OCI-LY7 (cell line): ENCODE measurements around the gene FAM168B. TPM values are rescaled to one million over a fixed set of nuclear protein-coding genes. Genes with fewer than 3 reads are reported as not detected.

Experiments
- BruUV-seq: library from RNA; stranded (reverse); fragments of 400-500 nt; replicated peaks from 2 replicates; lab custom pipeline; 2021; lab: Mats Ljungman, UMichigan
- CTCF ChIA-PET: fragments of 300-600 bp; sonication (Branson Sonifier 250); formaldehyde crosslinking; loops from one replicate; lab custom pipeline; 2022; ENCODE audit warnings: antibody characterized with exemption; ENCODE audit not compliant: unreplicated experiment; lab: Charles Lee
- POLR2A ChIA-PET: fragments of 300-600 bp; sonication (Branson Sonifier 250); formaldehyde crosslinking; loops from one replicate; lab custom pipeline; 2022; ENCODE audit warnings: antibody characterized with exemption; lab: Charles Lee
- DNase-seq: peaks from one replicate; pipeline ENCODE4 v3.0.0-alpha.2; 2015; ENCODE audit warnings: low spot score
- H2AFZ ChIP-seq: fragments of 200-600 bp; sonication (generic), shearing (Covaris generic); 2 replicates; pipeline ENCODE4 v1.6.1; 2014; ENCODE audit warnings: mild to moderate bottlenecking, antibody characterized with exemption, low read length, moderate library complexity
- H3K27ac ChIP-seq: fragments of 200-600 bp; sonication (generic); 2 replicates; pipeline ENCODE4 v1.5.1; 2014; ENCODE audit warnings: mixed run types, low read depth, mild to moderate bottlenecking, moderate library complexity, low read length, inconsistent platforms; ENCODE audit not compliant: poor library complexity, severe bottlenecking
- H3K36me3 ChIP-seq: fragments of 200-600 bp; sonication (generic); 2 replicates; pipeline ENCODE4 v1.6.1; 2014; ENCODE audit warnings: mild to moderate bottlenecking, antibody characterized with exemption, low read length, moderate library complexity, mixed read lengths; ENCODE audit not compliant: insufficient read depth
- H3K4me1 ChIP-seq: fragments of 200-600 bp; sonication (generic); 2 replicates; pipeline ENCODE4 v1.5.1; 2014; ENCODE audit warnings: mild to moderate bottlenecking, low read length; ENCODE audit not compliant: insufficient read depth, poor library complexity, severe bottlenecking
- H3K4me2 ChIP-seq: fragments of 200-600 bp; sonication (generic); 2 replicates; pipeline ENCODE4 v1.6.1; 2014; ENCODE audit warnings: mild to moderate bottlenecking, low read length
- H3K4me3 ChIP-seq: fragments of 200-600 bp; sonication (generic); 2 replicates; pipeline ENCODE4 v1.5.1; 2014; ENCODE audit warnings: mild to moderate bottlenecking, low read depth, low read length; ENCODE audit not compliant: poor library complexity, severe bottlenecking
- H3K79me2 ChIP-seq: fragments of 200-600 bp; sonication (generic); 2 replicates; pipeline ENCODE4 v1.6.1; 2016; ENCODE audit warnings: low read depth, mild to moderate bottlenecking, low read length, moderate library complexity, mixed read lengths; ENCODE audit not compliant: insufficient read depth
- H3K9me2 ChIP-seq: fragments of 200-600 bp; sonication (generic); 2 replicates; pipeline ENCODE4 v1.6.1; 2016; ENCODE audit warnings: mild to moderate bottlenecking, low read length, mixed read lengths; ENCODE audit not compliant: insufficient read depth
- H3K9me3 ChIP-seq: fragments of 200-600 bp; sonication (generic); 2 replicates; pipeline ENCODE4 v1.6.1; 2014; ENCODE audit warnings: mild to moderate bottlenecking, mixed run types, low read length, mixed read lengths
- H4K20me1 ChIP-seq: fragments of 200-600 bp; sonication (generic); 2 replicates; pipeline ENCODE4 v1.6.1; 2014; ENCODE audit warnings: mild to moderate bottlenecking, antibody characterized with exemption, low read length, moderate library complexity, mixed read lengths; ENCODE audit not compliant: insufficient read depth
- EZH2phosphoT487 ChIP-seq: fragments of 200-600 bp; sonication (generic); IDR thresholded peaks from 2 replicates; pipeline ENCODE4 v1.6.1; 2018; ENCODE audit warnings: low read depth, borderline replicate concordance, mild to moderate bottlenecking, mixed run types, antibody characterized with exemption, low read length, moderate library complexity, mixed read lengths
- intact Hi-C: fragments of 100-400 bp; cut with micrococcal nuclease; formaldehyde crosslinking; loops from one replicate; pipeline ENCODE4 v1.10.0; 2022; ENCODE audit not compliant: unreplicated experiment
- total RNA-seq, 2 experiments: library from RNA; depleted of rRNA in 1 of 2; stranded (reverse); fragments of >200 nt in 1 of 2; shearing (Covaris generic) in 1 of 2; gene quantifications; 2 replicates each; pipeline ENCODE4 v1.2.3, GENCODE V29; 2014 to 2022
- TF ChIP-seq, protein P1 (sequence below): fragments of 200-600 bp; sonication (generic); conservative IDR thresholded peaks from 2 replicates; pipeline ENCODE4 v1.5.1; 2014; ENCODE audit warnings: mild to moderate bottlenecking, antibody characterized with exemption, low read length, moderate library complexity, mixed read lengths

The FAM168B gene
- total RNA-seq, 2 experiments from 2014 or later = 53.6 to 85.3 TPM

DNA sequence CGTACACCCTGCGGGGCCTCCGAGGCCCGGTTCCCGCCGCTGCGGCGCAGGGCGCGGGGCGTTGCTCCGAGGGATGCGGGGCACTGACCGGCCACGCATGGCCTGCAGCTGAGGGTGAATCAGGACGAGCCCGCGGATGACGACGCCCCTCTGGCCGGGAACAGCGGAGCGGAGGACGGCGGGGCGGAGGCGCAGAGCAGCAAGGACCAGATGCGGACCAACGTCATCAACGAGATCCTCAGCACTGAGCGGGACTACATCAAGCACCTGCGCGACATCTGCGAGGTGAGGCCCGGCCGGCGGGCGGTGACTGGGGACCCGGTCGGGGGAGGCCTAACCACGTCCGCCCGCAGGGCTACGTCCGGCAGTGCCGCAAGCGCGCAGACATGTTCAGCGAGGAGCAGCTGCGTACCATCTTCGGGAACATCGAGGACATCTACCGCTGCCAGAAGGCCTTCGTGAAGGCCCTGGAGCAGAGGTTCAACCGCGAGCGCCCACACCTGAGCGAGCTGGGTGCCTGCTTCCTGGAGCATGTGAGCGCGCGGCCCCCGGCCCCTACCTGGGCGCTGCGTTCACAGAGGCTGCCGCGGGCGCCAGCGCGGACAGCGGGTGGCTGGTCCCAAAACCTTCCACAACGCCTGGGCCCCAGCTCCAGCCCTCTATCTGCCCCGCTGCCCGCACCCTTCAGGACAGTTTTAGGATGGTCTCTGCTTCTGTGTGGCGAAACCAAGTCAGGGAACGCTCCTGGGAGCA lies 53.2 kb downstream of the FAM168B start:
- Histone ChIP-seq H3K4me2 (no peak overlapping the region), H2AFZ (no peak overlapping the region), H4K20me1 (no peaks in the 10 kb centered on the region), H3K36me3 (no peaks in the 10 kb centered on the region), H3K27ac (no peak overlapping the region), H3K4me1 (no peaks in the 10 kb centered on the region), H3K9me2 (no peaks in the 10 kb centered on the region), H3K4me3 (no peak overlapping the region), H3K79me2 (no peaks in the 10 kb centered on the region), H3K9me3 (no peaks in the 10 kb centered on the region)
- ChIA-PET CTCF (no interaction called here), POLR2A (no interaction called here)
- no peak for DNase-seq
- TF ChIP-seq EZH2phosphoT487 = no peak
- TF ChIP-seq, protein P1, sequence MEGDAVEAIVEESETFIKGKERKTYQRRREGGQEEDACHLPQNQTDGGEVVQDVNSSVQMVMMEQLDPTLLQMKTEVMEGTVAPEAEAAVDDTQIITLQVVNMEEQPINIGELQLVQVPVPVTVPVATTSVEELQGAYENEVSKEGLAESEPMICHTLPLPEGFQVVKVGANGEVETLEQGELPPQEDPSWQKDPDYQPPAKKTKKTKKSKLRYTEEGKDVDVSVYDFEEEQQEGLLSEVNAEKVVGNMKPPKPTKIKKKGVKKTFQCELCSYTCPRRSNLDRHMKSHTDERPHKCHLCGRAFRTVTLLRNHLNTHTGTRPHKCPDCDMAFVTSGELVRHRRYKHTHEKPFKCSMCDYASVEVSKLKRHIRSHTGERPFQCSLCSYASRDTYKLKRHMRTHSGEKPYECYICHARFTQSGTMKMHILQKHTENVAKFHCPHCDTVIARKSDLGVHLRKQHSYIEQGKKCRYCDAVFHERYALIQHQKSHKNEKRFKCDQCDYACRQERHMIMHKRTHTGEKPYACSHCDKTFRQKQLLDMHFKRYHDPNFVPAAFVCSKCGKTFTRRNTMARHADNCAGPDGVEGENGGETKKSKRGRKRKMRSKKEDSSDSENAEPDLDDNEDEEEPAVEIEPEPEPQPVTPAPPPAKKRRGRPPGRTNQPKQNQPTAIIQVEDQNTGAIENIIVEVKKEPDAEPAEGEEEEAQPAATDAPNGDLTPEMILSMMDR = no peak
- no TSS peak for BruUV-seq
- intact Hi-C loops = no loop called here

DNA sequence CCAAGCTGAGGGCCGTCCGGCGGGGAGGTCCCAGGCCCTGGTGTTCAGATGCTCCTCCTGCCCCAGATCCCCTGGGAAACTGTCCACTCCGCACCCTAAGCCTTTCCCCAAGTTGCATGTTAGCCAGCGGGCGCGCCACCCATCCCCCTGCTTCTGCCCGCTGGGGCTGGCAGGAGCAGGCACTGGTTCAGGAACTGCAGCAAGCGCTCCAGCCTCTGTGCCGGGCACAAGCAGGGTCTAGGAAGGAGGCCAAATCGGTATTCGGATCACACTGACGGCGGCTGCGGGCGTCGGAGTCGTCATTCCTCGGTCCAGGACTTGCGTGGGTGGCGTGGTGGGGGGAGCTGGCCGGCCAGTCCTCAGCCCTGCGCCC lies 53.7 kb downstream of the FAM168B start:
- TF ChIP-seq EZH2phosphoT487 = no peak
- TF ChIP-seq, protein P1 = no peak
- Histone ChIP-seq H3K4me1 (no peaks in the 10 kb centered on the region), H2AFZ (no peak overlapping the region), H4K20me1 (no peaks in the 10 kb centered on the region), H3K4me2 (no peak overlapping the region), H3K27ac (no peak overlapping the region), H3K36me3 (no peaks in the 10 kb centered on the region), H3K9me2 (no peaks in the 10 kb centered on the region), H3K4me3 (no peak overlapping the region), H3K79me2 (no peaks in the 10 kb centered on the region), H3K9me3 (no peaks in the 10 kb centered on the region)
- POLR2A ChIA-PET = no interaction called here
- intact Hi-C loops = no loop called here
- BruUV-seq = no TSS peak
- no peak for DNase-seq
- CTCF ChIA-PET = no interaction called here

DNA sequence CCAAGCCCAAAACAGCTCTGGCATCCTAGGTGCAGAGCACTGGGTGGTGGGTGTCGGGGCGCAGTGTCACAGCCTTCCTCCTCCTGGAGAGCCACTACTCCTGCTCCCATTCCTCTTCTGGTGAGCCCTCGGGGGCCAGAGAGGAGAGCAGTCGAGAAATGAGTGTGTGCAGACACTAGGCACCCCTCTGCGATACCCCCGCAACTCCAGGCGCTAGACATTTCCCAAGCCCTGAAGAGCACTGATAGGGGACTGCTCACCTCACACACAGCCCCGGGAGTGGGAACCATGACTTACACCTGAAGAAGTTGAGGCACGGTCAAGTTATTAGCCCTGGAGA lies 54.2 kb downstream of the FAM168B start:
- Histone ChIP-seq H3K36me3 (no peaks in the 10 kb centered on the region), H3K4me1 (no peaks in the 10 kb centered on the region), H3K9me2 (no peaks in the 10 kb centered on the region), H2AFZ (no peak overlapping the region), H3K9me3 (no peaks in the 10 kb centered on the region), H4K20me1 (no peaks in the 10 kb centered on the region), H3K4me3 (no peak overlapping the region), H3K79me2 (no peaks in the 10 kb centered on the region), H3K27ac (no peak overlapping the region), H3K4me2 (no peak overlapping the region)
- TF ChIP-seq EZH2phosphoT487 = no peak
- TF ChIP-seq, protein P1 = no peak
- intact Hi-C loops = no loop called here
- BruUV-seq = no TSS peak
- CTCF ChIA-PET = no interaction called here
- POLR2A ChIA-PET = no interaction called here
- no peak for DNase-seq
